H1 (cell line): Measurements from ENCODE around the gene PLXNA4. TPM values are rescaled to one million over a fixed set of nuclear protein-coding genes. Genes with fewer than 3 reads are reported as not detected.

Experiments used
- ATF2 ChIP-seq: IDR thresholded peaks from 2 replicates; pipeline ENCODE4 v1.6.1; 2012; ENCODE audit warnings: low read length, inconsistent platforms
- CBX5 ChIP-seq: fragments of 300-800, 300-1000 bp; sonication (generic); IDR thresholded peaks from 2 replicates; pipeline ENCODE4 v1.7.1; 2016; ENCODE audit warnings: antibody characterized with exemption, low read length, low read depth
- CBX8 ChIP-seq: fragments of 300-800, 300-1000 bp; sonication (generic); IDR thresholded peaks from 2 replicates; pipeline ENCODE4 v1.7.1; 2016; ENCODE audit warnings: low read depth, low read length, borderline replicate concordance
- CEBPB ChIP-seq: IDR thresholded peaks from 2 replicates; pipeline ENCODE4 v1.6.1; 2012; ENCODE audit warnings: low read depth, low read length
- CHD7 ChIP-seq: fragments of 300-600 bp; sonication (generic); IDR thresholded peaks from 2 replicates; pipeline ENCODE4 v1.7.1; 2012; ENCODE audit warnings: low read length, moderate library complexity, mild to moderate bottlenecking, inconsistent platforms; ENCODE audit not compliant: insufficient replicate concordance
- NANOG ChIP-seq: IDR thresholded peaks from 2 replicates; pipeline ENCODE4 v1.6.1; 2011; ENCODE audit warnings: low read length, low read depth, mild to moderate bottlenecking, inconsistent platforms; ENCODE audit not compliant: insufficient read depth, poor library complexity, severe bottlenecking
- SP4 ChIP-seq: IDR thresholded peaks from 2 replicates; pipeline ENCODE4 v1.6.1; 2012; ENCODE audit warnings: low read length, inconsistent platforms
- TBP ChIP-seq: IDR thresholded peaks from 2 replicates; pipeline ENCODE4 v1.6.1; 2011; ENCODE audit warnings: low read depth, low read length, improper control_type of control experiment
- polyA plus RNA-seq, 7 experiments: library from polyadenylated mRNA; depleted of rRNA in 3 of 7; stranded (reverse) in 5 of 7; unstranded in 2 of 7; fragments of >200 nt in 5 of 7; fragments of 200-250 nt in 2 of 7; gene quantifications; 1 replicate in 5 of 7; 2 replicates in 1 of 7; 4 replicates in 1 of 7; pipeline versions ENCODE4 v1.2.1 to v1.2.3, GENCODE V29; 2011 to 2013; ENCODE audit warnings: missing spikeins in 2 of 7, mixed read lengths in 2 of 7
- total RNA-seq: library from RNA; stranded (reverse); fragmentation: NEBNext Ultra II Directional; extraction: Animal tissue kit (Norgen Biotek cat#: 25700); gene quantifications from 2 replicates; pipeline ENCODE4 v1.2.1, GENCODE V29; 2021

The PLXNA4 gene
- total and polyA plus RNA-seq, 2 of the 8 experiments (the other 6 are each of a cell fraction or from before 2014, with no cell fraction given) = 0.76 to 0.79 TPM

GRCh38 chr7:132109769-132110168, 466.5 kb downstream of the PLXNA4 start (continued):
- TF ChIP-seq CHD7 (no peak), NANOG (no peak), CBX8 (no peak), CBX5 (no peak), SP4 (no peak), TBP (no peak), ATF2 (no peak), CEBPB (no peak)
